Neural cell (in vitro differentiated cells): Measurements from ENCODE around the gene TRIM44. TPM values are rescaled to one million over a fixed set of nuclear protein-coding genes. Genes with fewer than 3 reads are reported as not detected.

Source experiments
- H2AFZ ChIP-seq: fragments of 200-600, 300-800 bp; sonication (generic), shearing (Covaris generic); 2 replicates; pipeline ENCODE4 v1.6.0; 2014; ENCODE audit warnings: low read depth, mild to moderate bottlenecking, antibody characterized with exemption, low read length, moderate library complexity
- H3F3A ChIP-seq: fragments of 200-600 bp; shearing (Covaris generic); 2 replicates; pipeline ENCODE4 v1.6.1; 2016; ENCODE audit warnings: mild to moderate bottlenecking, moderate library complexity, mixed read lengths, antibody characterized with exemption, low read length; ENCODE audit not compliant: insufficient read depth, poor library complexity, severe bottlenecking
- H3K27ac ChIP-seq: fragments of 200-600, 300-800 bp; sonication (generic), shearing (Covaris generic); 2 replicates; pipeline ENCODE4 v1.5.1; 2014; ENCODE audit warnings: mild to moderate bottlenecking, low read length, moderate library complexity
- H3K27me3 ChIP-seq: fragments of 300-800, 200-600 bp; sonication (generic), shearing (Covaris generic); 2 replicates; pipeline ENCODE4 v1.6.0; 2014; ENCODE audit warnings: mild to moderate bottlenecking, low read depth, low read length, moderate library complexity; ENCODE audit not compliant: insufficient read depth
- H3K36me3 ChIP-seq: fragments of 300-800, 200-600 bp; sonication (generic), shearing (Covaris generic); 2 replicates; pipeline ENCODE4 v1.5.1; 2014; ENCODE audit warnings: mild to moderate bottlenecking, antibody characterized with exemption, low read length, moderate library complexity; ENCODE audit not compliant: insufficient read depth
- H3K4me2 ChIP-seq: fragments of 300-800, 200-600 bp; sonication (generic), shearing (Covaris generic); 2 replicates; pipeline ENCODE4 v1.6.0; 2014; ENCODE audit warnings: mild to moderate bottlenecking, low read length
- H3K4me3 ChIP-seq: fragments of 300-800, 200-600 bp; sonication (generic), shearing (Covaris generic); 2 replicates; pipeline ENCODE4 v1.5.1; 2014; ENCODE audit warnings: mild to moderate bottlenecking, low read length, moderate library complexity
- H3K79me2 ChIP-seq: fragments of 200-600 bp; shearing (Covaris generic); replicated peaks from 2 replicates; pipeline ENCODE4 v1.6.0; 2014; ENCODE audit warnings: mild to moderate bottlenecking, low read length, moderate library complexity; ENCODE audit not compliant: insufficient read depth
- H3K9ac ChIP-seq: fragments of 300-800, 200-600 bp; sonication (generic), shearing (Covaris generic); 2 replicates; pipeline ENCODE4 v1.6.1; 2016; ENCODE audit warnings: mild to moderate bottlenecking, low read length, mixed read lengths
- H3K9me2 ChIP-seq: fragments of 200-600 bp; shearing (Covaris generic); 2 replicates; pipeline ENCODE4 v1.6.1; 2016; ENCODE audit warnings: mild to moderate bottlenecking, low read length, mixed read lengths; ENCODE audit not compliant: insufficient read depth
- H3K9me3 ChIP-seq: fragments of 200-600, 300-800 bp; sonication (generic), shearing (Covaris generic); 2 replicates; pipeline ENCODE4 v1.6.1; 2016; ENCODE audit warnings: mild to moderate bottlenecking, mixed run types, low read length, moderate library complexity, mixed read lengths
- H4K20me1 ChIP-seq: fragments of 200-600 bp; shearing (Covaris generic); 2 replicates; pipeline ENCODE4 v1.6.1; 2016; ENCODE audit warnings: mild to moderate bottlenecking, mixed run types; ENCODE audit not compliant: insufficient read depth
- CTCF ChIP-seq: fragments of 450-650 bp; IDR thresholded peaks from 2 replicates; pipeline ENCODE4 v1.5.1; 2014; ENCODE audit warnings: antibody characterized with exemption, mild to moderate bottlenecking, moderate library complexity; ENCODE audit not compliant: poor library complexity, severe bottlenecking
- EP300 ChIP-seq: fragments of 450-650 bp; conservative IDR thresholded peaks from 2 replicates; pipeline ENCODE4 v1.6.1; 2014; ENCODE audit warnings: antibody characterized with exemption, mild to moderate bottlenecking, moderate library complexity; ENCODE audit not compliant: poor library complexity, severe bottlenecking
- EZH2 ChIP-seq: fragments of 200-600, 300-800 bp; shearing (Covaris generic), sonication (generic); IDR thresholded peaks from 2 replicates; pipeline ENCODE4 v1.6.1; 2014; ENCODE audit warnings: antibody characterized with exemption, low read length, borderline replicate concordance, mild to moderate bottlenecking; ENCODE audit not compliant: insufficient read depth, poor library complexity, severe bottlenecking
- MXI1 ChIP-seq: fragments of 450-650 bp; conservative IDR thresholded peaks from 2 replicates; pipeline ENCODE4 v1.6.1; 2014; ENCODE audit warnings: antibody characterized with exemption, mild to moderate bottlenecking; ENCODE audit not compliant: poor library complexity, severe bottlenecking
- POLR2AphosphoS5 ChIP-seq: IDR thresholded peaks from 2 replicates; pipeline ENCODE4 v1.6.1; 2012
- RAD21 ChIP-seq: fragments of 450-650 bp; conservative IDR thresholded peaks from 2 replicates; pipeline ENCODE4 v1.6.1; 2014; ENCODE audit warnings: antibody characterized with exemption, mild to moderate bottlenecking, moderate library complexity
- REST ChIP-seq: IDR thresholded peaks from 2 replicates; pipeline ENCODE4 v1.6.1; 2012; ENCODE audit warnings: borderline replicate concordance
- SMC3 ChIP-seq: fragments of 450-650 bp; conservative IDR thresholded peaks from 2 replicates; pipeline ENCODE4 v1.6.1; 2014; ENCODE audit warnings: antibody characterized with exemption, mild to moderate bottlenecking, moderate library complexity; ENCODE audit not compliant: poor library complexity
- TAF1 ChIP-seq: IDR thresholded peaks from 2 replicates; pipeline ENCODE4 v1.6.1; 2012; ENCODE audit warnings: low read depth
- polyA plus RNA-seq: library from polyadenylated mRNA; depleted of rRNA; stranded (reverse); fragments of >200 nt; gene quantifications from 2 replicates; pipeline ENCODE4 v1.2.3, GENCODE V29; 2014

The TRIM44 gene
- polyA plus RNA-seq, 1 donor from 2014 or later: 14.9 TPM

- H3K79me2 ChIP-seq: no peaks in the 10 kb centered on the region
- no peaks in the 10 kb centered on the region for H3K36me3 ChIP-seq
- H3K4me2 ChIP-seq: no peak overlapping the region
- H4K20me1 ChIP-seq: no peaks in the 10 kb centered on the region
- H3K27me3 ChIP-seq: no peaks in the 10 kb centered on the region
- H3K4me3 ChIP-seq: no peak overlapping the region
- no peaks in the 10 kb centered on the region for H3K9me2 ChIP-seq
- no peak overlapping the region for H3K9ac ChIP-seq
- no peak overlapping the region for H2AFZ ChIP-seq
- no peak overlapping the region for H3K27ac ChIP-seq
- H3K9me3 ChIP-seq: no peaks in the 10 kb centered on the region
- no peak for TF ChIP-seq POLR2AphosphoS5
- TF ChIP-seq EZH2: no peak
- no peak for TF ChIP-seq EP300
- no peak for TF ChIP-seq CTCF
- TF ChIP-seq MXI1: no peak
- no peak for TF ChIP-seq TAF1
- no peak for TF ChIP-seq REST
- no peak for TF ChIP-seq RAD21
- no peak for TF ChIP-seq SMC3
- no peaks in the 10 kb centered on the region for H3F3A ChIP-seq
Measured at GRCh38 chr11:35791088-35791958, 128.7 kb downstream of the TRIM44 start.

GRCh38 chr11:35792148-35792845, 129.7 kb downstream of the TRIM44 start:
- no peaks in the 10 kb centered on the region for H3K9me2 ChIP-seq
- H2AFZ ChIP-seq: no peak overlapping the region
- H3K4me2 ChIP-seq: no peak overlapping the region
- H3K27me3 ChIP-seq: no peaks in the 10 kb centered on the region
- H4K20me1 ChIP-seq: no peaks in the 10 kb centered on the region
- no peak overlapping the region for H3K27ac ChIP-seq
- no peaks in the 10 kb centered on the region for H3K9me3 ChIP-seq
- no peaks in the 10 kb centered on the region for H3K79me2 ChIP-seq
- no peak overlapping the region for H3K4me3 ChIP-seq
- H3F3A ChIP-seq: no peaks in the 10 kb centered on the region
- TF ChIP-seq MXI1 (no peak), EP300 (no peak), SMC3 (no peak), TAF1 (no peak), POLR2AphosphoS5 (no peak)
- no peak overlapping the region for H3K9ac ChIP-seq
- H3K36me3 ChIP-seq: no peaks in the 10 kb centered on the region
